NB4 (cell line): ENCODE data around the gene FAM186B.

Experiments
- MYC ChIP-seq: IDR thresholded peaks from 2 replicates; pipeline ENCODE4 v1.6.1; 2011; ENCODE audit warnings: low read depth, low read length
- POLR2A ChIP-seq: IDR thresholded peaks from 2 replicates; pipeline ENCODE4 v1.6.1; 2011; ENCODE audit warnings: mild to moderate bottlenecking; ENCODE audit not compliant: insufficient read length; ENCODE audit errors: extremely low read depth
- TF ChIP-seq, protein P1 (sequence below): IDR thresholded peaks from 2 replicates; pipeline ENCODE4 v1.6.1; 2011; ENCODE audit warnings: low read depth, low read length
- TF ChIP-seq, protein P2 (sequence below): IDR thresholded peaks from one replicate; pipeline ENCODE4 v1.5.1; 2012; ENCODE audit warnings: low read depth, low read length

DNA sequence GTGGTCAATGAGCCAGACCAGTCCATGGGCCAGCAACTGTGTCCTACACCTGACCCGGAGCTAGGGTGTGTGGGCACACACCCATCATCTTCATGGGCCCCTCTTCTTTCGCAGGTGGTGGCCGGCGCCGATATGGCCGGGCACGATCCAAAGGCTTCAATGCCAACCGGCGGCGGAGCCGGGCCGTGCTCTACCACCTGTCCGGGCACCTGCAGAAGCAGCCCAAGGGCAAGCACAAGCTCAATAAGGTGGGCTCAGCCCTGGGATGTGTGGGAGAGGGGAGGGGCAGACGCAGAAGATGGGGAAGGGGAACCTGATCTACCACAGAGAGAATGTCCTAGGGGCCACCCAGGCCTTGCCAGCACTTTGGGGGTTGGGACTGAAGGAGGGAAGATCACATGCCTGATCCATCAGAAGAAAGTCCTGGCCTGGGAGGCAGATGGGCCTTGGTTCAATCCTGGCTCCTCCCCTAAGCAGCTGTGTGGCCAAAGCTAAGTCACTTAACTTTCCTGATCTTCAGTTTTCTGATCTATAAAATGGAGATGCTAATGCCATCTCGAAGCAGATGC lies 62.8 kb downstream of the FAM186B start:
- TF ChIP-seq, protein P1, sequence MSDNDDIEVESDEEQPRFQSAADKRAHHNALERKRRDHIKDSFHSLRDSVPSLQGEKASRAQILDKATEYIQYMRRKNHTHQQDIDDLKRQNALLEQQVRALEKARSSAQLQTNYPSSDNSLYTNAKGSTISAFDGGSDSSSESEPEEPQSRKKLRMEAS = no peak
- TF ChIP-seq, protein P2, sequence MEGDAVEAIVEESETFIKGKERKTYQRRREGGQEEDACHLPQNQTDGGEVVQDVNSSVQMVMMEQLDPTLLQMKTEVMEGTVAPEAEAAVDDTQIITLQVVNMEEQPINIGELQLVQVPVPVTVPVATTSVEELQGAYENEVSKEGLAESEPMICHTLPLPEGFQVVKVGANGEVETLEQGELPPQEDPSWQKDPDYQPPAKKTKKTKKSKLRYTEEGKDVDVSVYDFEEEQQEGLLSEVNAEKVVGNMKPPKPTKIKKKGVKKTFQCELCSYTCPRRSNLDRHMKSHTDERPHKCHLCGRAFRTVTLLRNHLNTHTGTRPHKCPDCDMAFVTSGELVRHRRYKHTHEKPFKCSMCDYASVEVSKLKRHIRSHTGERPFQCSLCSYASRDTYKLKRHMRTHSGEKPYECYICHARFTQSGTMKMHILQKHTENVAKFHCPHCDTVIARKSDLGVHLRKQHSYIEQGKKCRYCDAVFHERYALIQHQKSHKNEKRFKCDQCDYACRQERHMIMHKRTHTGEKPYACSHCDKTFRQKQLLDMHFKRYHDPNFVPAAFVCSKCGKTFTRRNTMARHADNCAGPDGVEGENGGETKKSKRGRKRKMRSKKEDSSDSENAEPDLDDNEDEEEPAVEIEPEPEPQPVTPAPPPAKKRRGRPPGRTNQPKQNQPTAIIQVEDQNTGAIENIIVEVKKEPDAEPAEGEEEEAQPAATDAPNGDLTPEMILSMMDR = no peak
- no peak for TF ChIP-seq POLR2A
- no peak for TF ChIP-seq MYC
